Ishikawa (cell line): ENCODE data around the gene TPD52L1.

Experiments
- CEBPB ChIP-seq: IDR thresholded peaks from 2 replicates; pipeline ENCODE4 v1.6.1; 2012
- EP300 ChIP-seq: IDR thresholded peaks from 2 replicates; pipeline ENCODE4 v1.6.1; 2012; ENCODE audit warnings: borderline replicate concordance
- MAX ChIP-seq: IDR thresholded peaks from 2 replicates; pipeline ENCODE4 v1.6.1; 2012
- RAD21 ChIP-seq: IDR thresholded peaks from 2 replicates; pipeline ENCODE4 v1.6.1; 2012; ENCODE audit warnings: low read depth
- REST ChIP-seq: IDR thresholded peaks from 2 replicates; pipeline ENCODE4 v1.6.1; 2012; ENCODE audit warnings: low read depth, mild to moderate bottlenecking
- TAF1 ChIP-seq: IDR thresholded peaks from 2 replicates; pipeline ENCODE4 v1.6.1; 2012; ENCODE audit warnings: low read depth, mild to moderate bottlenecking
- TCF12 ChIP-seq: IDR thresholded peaks from 2 replicates; pipeline ENCODE4 v1.6.1; 2012; ENCODE audit warnings: low read depth

- no peak for TF ChIP-seq CEBPB
- TF ChIP-seq EP300, result no peak
- no peak for TF ChIP-seq MAX
- no peak for TF ChIP-seq TAF1
- TF ChIP-seq RAD21, result peak; percentile 91
- no peak for TF ChIP-seq TCF12
- TF ChIP-seq REST, result no peak
These were observed 39.2 kb upstream of the TPD52L1 start for GRCh38 chr6:125114248-125114858.
